SU-DHL-6 (cell line): Measurements from ENCODE around the gene CCM2.
A peak's percentile ranks its signal among the peaks of the same experiment; 100 is the strongest.
"Not testable (repeated sequence)": the region's sequence is repeated elsewhere in the genome, so short reads cannot be mapped to it uniquely, and the experiment has no call there.

ENCODE experiments used
- H2AFZ ChIP-seq: fragments of 200-600 bp; sonication (generic); 2 replicates; pipeline ENCODE4 v1.6.1; 2014; ENCODE audit warnings: low read depth, mild to moderate bottlenecking, moderate library complexity, mixed read lengths, antibody characterized with exemption, low read length; ENCODE audit not compliant: severe bottlenecking
- H3F3A ChIP-seq: fragments of 200-600 bp; shearing (Covaris generic); 2 replicates; pipeline ENCODE4 v1.6.0; 2016; ENCODE audit warnings: antibody characterized with exemption, mild to moderate bottlenecking; ENCODE audit not compliant: insufficient read depth
- H3K27ac ChIP-seq: fragments of 200-600 bp; sonication (generic); 2 replicates; pipeline ENCODE4 v1.5.1; 2016; ENCODE audit warnings: low read depth, mild to moderate bottlenecking, low read length, moderate library complexity, mixed read lengths
- H3K27me3 ChIP-seq: fragments of 200-600 bp; sonication (generic), shearing (Covaris generic); 2 replicates; pipeline ENCODE4 v1.6.0; 2014; ENCODE audit warnings: mild to moderate bottlenecking, low read length
- H3K36me3 ChIP-seq: fragments of 200-600 bp; sonication (generic); 2 replicates; pipeline ENCODE4 v1.6.1; 2014; ENCODE audit warnings: mild to moderate bottlenecking, low read length, mixed read lengths
- H3K4me2 ChIP-seq: fragments of 300-600, 200-600 bp; shearing (Covaris generic), sonication (generic); 2 replicates; pipeline ENCODE4 v1.6.0; 2014; ENCODE audit warnings: low read length, low read depth, mild to moderate bottlenecking; ENCODE audit not compliant: poor library complexity, severe bottlenecking
- H3K4me3 ChIP-seq: fragments of 200-600 bp; sonication (generic); 2 replicates; pipeline ENCODE4 v1.5.1; 2014; ENCODE audit warnings: antibody characterized with exemption, low read length, mild to moderate bottlenecking, mixed read lengths; ENCODE audit not compliant: insufficient read depth, poor library complexity, severe bottlenecking
- H3K79me2 ChIP-seq: fragments of 200-600 bp; sonication (generic); 2 replicates; pipeline ENCODE4 v1.6.1; 2014; ENCODE audit warnings: mild to moderate bottlenecking, low read length, moderate library complexity; ENCODE audit not compliant: insufficient read depth
- H3K9ac ChIP-seq: fragments of 200-600 bp; sonication (generic); 2 replicates; pipeline ENCODE4 v1.7.0; 2014; ENCODE audit warnings: mild to moderate bottlenecking, low read length
- H3K9me2 ChIP-seq: fragments of 200-600 bp; sonication (generic); replicated peaks from 2 replicates; pipeline ENCODE4 v1.6.1; 2014; ENCODE audit warnings: low read length; ENCODE audit not compliant: insufficient read depth
- H3K9me3 ChIP-seq: fragments of 200-600 bp; sonication (generic); 2 replicates; pipeline ENCODE4 v1.6.1; 2014; ENCODE audit warnings: low read length, mixed read lengths; ENCODE audit not compliant: insufficient read depth
- H4K20me1 ChIP-seq: fragments of 200-600 bp; sonication (generic); 2 replicates; pipeline ENCODE4 v1.6.1; 2014; ENCODE audit warnings: low read depth, mild to moderate bottlenecking, antibody characterized with exemption, low read length, moderate library complexity, mixed read lengths
- EZH2phosphoT487 ChIP-seq: fragments of 200-600 bp; sonication (generic), shearing (Covaris generic); conservative IDR thresholded peaks from 2 replicates; pipeline ENCODE4 v1.6.1; 2018; ENCODE audit warnings: mild to moderate bottlenecking, antibody characterized with exemption, low read length, moderate library complexity, mixed read lengths
- TF ChIP-seq, protein P1 (sequence below): fragments of 200-600 bp; sonication (generic); IDR thresholded peaks from one replicate; pipeline ENCODE4 v1.5.1; 2017; ENCODE audit warnings: antibody characterized with exemption, mild to moderate bottlenecking, low read length, moderate library complexity; ENCODE audit not compliant: insufficient read depth, poor library complexity, severe bottlenecking

CCM2 gene

DNA sequence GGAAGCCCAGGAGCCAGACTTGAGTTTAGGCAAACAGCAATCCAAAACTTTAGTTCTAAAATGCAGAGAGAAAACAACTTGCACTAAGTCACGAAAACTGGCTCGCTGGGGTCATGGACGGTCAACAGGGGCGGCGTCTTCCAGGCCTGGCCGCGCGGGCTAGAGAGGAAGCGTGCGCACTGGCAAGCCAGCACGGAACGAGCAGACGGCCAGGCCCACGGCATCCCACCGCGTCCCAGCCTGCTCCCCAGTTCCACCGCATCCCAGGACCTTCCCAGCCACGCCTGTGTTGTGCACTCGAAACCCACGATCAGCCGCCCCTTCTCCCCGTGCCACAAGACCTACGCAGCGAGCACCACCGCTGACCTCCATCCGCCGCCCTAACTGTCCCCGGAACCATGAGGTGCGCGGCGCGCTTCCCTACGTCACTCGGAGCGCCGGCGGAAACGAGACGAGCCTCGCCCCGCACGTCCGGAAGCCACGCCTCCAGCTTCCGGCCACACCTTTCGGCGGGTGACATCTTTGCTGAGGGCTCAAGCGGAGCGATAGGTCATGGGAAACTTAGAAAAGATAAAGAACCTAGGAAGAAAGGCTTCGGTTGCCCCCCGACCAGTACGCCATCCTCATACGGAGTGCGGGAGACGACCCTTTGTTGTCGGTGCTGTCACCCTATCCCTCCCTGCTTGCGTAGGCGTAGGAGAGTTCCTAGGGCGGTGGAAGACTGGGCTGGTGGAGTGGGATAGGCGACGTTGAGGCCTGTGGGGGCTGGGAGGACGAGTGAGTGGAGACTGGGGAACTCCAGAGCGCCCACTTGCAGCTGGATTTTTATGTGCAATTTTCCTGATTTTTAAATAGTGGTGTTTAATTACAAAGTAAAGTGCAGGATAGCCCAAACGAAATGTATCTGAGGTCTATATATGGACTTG lies 111.6 kb downstream of the CCM2 start, which contains the start of gene TBRG4:
Gene TBRG4 (minus strand): TSS at position 400 of the 926 bp plus-strand sequence. CDS start 2,460 bp downstream, outside the sequence.
- Histone ChIP-seq H3K4me3 (peak within 1 kb of the TSS; percentile 80), H3K36me3 (peaks cover 12% of the 10 kb centered on the region; the same call in 1 of the 2 replicates), H4K20me1 (peaks cover 21% of the 10 kb centered on the region; the same call in 1 of the 2 replicates), H3K9ac (peak within 1 kb of the TSS; percentile 71), H3K9me3 (no peaks in the 10 kb centered on the region), H3K27me3 (no peaks in the 10 kb centered on the region), H2AFZ (peak within 1 kb of the TSS; percentile 45), H3K27ac (peak within 1 kb of the TSS; percentile 61), H3K9me2 (no peaks in the 10 kb centered on the region), H3K79me2 (peaks cover 47% of the 10 kb centered on the region), H3K4me2 (peak within 1 kb of the TSS; percentile 92), H3F3A (peaks cover 9% of the 10 kb centered on the region; the same call in 1 of the 2 replicates)
- no peak for TF ChIP-seq EZH2phosphoT487
- TF ChIP-seq, protein P1, sequence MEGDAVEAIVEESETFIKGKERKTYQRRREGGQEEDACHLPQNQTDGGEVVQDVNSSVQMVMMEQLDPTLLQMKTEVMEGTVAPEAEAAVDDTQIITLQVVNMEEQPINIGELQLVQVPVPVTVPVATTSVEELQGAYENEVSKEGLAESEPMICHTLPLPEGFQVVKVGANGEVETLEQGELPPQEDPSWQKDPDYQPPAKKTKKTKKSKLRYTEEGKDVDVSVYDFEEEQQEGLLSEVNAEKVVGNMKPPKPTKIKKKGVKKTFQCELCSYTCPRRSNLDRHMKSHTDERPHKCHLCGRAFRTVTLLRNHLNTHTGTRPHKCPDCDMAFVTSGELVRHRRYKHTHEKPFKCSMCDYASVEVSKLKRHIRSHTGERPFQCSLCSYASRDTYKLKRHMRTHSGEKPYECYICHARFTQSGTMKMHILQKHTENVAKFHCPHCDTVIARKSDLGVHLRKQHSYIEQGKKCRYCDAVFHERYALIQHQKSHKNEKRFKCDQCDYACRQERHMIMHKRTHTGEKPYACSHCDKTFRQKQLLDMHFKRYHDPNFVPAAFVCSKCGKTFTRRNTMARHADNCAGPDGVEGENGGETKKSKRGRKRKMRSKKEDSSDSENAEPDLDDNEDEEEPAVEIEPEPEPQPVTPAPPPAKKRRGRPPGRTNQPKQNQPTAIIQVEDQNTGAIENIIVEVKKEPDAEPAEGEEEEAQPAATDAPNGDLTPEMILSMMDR, result peak; percentile 13

DNA sequence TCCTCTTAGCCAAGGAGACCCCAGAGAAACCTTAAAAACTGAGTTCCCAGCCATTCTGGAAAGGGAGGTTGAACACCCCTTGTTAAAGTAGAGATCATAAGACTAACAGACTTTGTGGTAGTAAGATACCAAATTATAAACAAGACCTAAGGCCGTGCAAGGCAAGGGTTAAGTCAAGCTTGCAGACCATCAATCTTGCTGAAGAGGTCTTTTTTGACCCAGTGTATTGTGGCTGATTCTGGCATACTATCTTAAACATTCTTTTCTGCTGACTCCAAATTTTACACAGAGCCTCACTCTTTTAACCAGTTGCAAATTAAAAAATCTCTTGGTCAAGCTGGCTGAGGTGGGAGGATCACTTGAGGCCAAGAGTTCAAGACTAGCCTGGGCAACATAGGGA lies 112.6 kb downstream of the CCM2 start:
- Histone ChIP-seq H3K9me3 (no peaks in the 10 kb centered on the region), H2AFZ (no peak overlapping the region), H3K4me2 (peak overlapping the region; percentile 59), H3K36me3 (peaks cover 7% of the 10 kb centered on the region; the same call in 1 of the 2 replicates), H3K9ac (no peak overlapping the region), H3K4me3 (no peak overlapping the region), H3F3A (peaks cover 9% of the 10 kb centered on the region; the same call in 1 of the 2 replicates), H3K27me3 (no peaks in the 10 kb centered on the region), H3K27ac (no peak overlapping the region), H3K79me2 (peaks cover 38% of the 10 kb centered on the region), H4K20me1 (peaks cover 16% of the 10 kb centered on the region; the same call in 1 of the 2 replicates), H3K9me2 (no peaks in the 10 kb centered on the region)
- TF ChIP-seq EZH2phosphoT487, result no peak
- TF ChIP-seq, protein P1, result no peak

DNA sequence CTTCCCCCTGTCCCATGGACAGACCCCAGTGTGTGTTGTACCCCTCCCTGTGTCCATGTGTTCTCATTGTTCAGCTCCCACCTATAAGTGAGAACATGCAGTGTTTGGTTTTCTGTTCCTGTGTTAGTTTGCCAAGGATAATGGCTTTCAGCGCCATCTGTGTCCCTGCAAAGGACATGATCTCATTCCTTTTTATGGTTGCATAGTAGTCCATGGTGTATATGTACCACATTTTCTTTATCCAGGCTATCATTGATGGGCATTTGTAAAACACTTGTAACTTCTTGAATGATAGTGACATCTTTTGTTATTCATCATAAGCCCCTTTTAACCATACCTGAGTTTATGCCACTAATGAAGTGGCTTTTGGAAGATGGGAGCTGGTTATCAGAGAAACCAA lies 114.3 kb downstream of the CCM2 start:
- H4K20me1 ChIP-seq, H3K27ac ChIP-seq, H3K4me2 ChIP-seq, H3K27me3 ChIP-seq, H2AFZ ChIP-seq, H3K9me2 ChIP-seq, H3K4me3 ChIP-seq, H3F3A ChIP-seq, H3K9me3 ChIP-seq, H3K36me3 ChIP-seq, H3K9ac ChIP-seq: not testable (repeated sequence)
- H3K79me2 ChIP-seq, result peaks cover 22% of the 10 kb centered on the region

DNA sequence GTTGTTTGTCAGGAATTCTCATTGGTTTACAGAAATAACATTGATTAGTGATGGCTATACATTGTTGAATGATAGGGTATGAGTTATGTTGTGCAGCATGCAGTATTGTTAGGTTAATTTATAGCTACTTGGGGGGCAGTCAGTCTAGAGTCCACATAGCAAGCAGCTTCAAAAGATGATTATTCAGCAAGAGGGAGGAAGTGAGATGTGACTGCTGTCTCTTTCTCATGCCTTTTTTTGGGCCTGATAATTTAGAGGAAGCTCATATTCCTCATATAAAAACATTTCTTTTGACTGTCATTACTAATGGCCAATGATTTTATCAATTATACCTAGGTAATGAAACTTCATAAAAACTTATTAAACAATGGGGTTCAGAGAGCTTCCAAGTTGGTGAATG lies 114.9 kb downstream of the CCM2 start:
- H2AFZ ChIP-seq, result no peak overlapping the region
- no peaks in the 10 kb centered on the region for H3K27me3 ChIP-seq

More for the DNA sequence above, 114.9 kb downstream of the CCM2 start:
- TF ChIP-seq, protein P1, result no peak
- TF ChIP-seq EZH2phosphoT487, result no peak
- H4K20me1 ChIP-seq, result no peaks in the 10 kb centered on the region
- no peak overlapping the region for H3K4me3 ChIP-seq
- H3K9me2 ChIP-seq, result no peaks in the 10 kb centered on the region
- peaks cover 15% of the 10 kb centered on the region for H3K79me2 ChIP-seq
- H3F3A ChIP-seq, result peaks cover 9% of the 10 kb centered on the region; the same call in 1 of the 2 replicates
- no peaks in the 10 kb centered on the region for H3K36me3 ChIP-seq
- no peak overlapping the region for H3K27ac ChIP-seq
- no peaks in the 10 kb centered on the region for H3K9me3 ChIP-seq
- no peak overlapping the region for H3K4me2 ChIP-seq
- H3K9ac ChIP-seq, result no peak overlapping the region
